GM19099 (cell line): ENCODE results near the gene MAP3K2.

ENCODE experiments used
- POLR2A ChIP-seq: IDR thresholded peaks from 3 replicates; pipeline ENCODE4 v1.6.1; 2011; ENCODE audit warnings: low read depth; ENCODE audit not compliant: insufficient read length; ENCODE audit errors: extremely low read depth

Gene MAP3K2

DNA sequence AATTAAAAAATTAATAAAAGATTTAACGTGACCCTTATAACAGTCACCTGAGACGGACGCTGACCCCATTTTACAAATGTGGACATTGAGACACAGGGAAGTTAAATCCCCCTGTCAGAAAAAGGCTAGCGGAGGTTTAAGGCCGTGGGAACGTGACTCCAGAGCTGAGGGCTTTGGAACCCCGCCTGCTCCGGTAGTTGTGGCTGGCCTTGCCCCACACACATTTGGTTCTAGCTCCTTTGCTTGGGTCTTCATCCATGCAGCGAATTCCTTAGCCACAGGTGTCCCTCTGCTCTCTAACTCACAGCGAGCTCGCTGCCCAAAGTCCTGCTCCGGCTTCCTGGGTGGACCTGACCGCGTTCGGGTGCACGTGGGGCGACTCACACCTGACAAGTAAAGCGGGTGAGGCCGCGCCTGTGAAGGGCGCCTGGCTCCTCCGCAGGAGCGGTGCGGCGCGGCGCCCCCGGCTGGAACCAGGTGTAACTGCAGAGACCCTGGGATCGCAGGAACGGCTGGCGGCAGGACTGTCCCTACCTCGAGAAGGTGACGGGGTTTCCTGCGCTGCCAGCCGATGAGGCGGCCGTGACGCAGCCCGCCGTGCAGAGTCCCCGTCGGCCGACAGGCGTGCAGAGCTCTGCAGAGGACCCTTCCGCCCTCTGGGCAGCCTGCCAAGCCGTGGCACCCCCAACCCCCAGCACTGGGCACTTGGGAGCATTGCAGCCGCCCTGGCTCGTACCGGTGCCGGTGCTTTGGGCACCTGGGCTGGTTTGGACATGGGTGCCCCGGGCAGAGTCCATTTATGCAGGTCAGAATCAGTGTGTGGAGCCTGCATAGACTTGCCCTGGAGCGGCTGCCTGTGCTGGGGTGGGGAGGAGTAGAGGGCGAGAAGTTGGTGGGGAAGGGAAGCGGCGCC is 28.1 kb upstream of the MAP3K2 start:
- no peak for TF ChIP-seq POLR2A

DNA sequence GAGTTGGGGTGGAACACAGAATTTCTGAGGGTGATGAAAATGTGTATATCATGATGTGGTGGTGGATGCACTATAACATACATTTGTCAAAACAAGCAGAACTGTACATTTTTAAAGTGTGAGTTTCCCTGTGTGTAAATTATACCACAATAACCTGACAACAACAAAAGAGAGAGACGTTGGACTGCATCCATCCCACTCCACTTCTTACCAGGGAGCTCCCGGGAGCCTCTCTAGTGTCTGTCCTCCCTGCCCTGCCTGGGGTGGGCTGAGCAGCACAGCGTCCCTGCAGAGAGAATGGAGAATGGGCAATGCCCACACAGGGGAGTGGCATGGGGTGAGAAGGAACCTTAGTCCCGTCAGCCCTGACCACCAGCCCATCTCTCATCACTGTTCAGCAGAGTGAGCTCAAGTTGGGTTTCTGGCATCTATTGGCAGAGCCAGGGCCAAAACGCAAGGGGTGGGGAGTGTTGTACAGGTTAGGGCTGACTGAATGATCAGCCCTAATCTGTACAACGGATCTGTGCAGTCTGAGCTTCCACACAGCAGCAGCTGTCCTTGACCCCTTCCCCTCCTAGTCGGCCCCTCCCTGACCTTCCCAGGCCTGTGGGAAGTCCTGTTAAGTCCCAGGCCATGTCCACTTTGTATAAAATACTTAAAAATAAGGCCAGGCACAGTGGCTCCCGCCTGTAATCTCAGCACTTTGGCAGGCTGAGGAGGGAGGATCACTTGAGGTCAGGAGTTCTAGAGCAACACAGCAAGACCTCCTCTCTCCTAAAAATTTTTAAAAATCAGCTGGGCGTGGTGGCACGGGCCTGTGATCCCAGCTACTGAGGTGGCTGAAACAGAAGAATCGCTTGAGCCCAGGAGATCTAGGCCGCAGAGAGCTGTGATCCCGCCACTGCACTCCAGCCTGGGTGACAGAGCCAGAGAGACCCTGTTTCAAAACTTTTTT is 27.1 kb upstream of the MAP3K2 start:
- TF ChIP-seq POLR2A, result no peak

DNA sequence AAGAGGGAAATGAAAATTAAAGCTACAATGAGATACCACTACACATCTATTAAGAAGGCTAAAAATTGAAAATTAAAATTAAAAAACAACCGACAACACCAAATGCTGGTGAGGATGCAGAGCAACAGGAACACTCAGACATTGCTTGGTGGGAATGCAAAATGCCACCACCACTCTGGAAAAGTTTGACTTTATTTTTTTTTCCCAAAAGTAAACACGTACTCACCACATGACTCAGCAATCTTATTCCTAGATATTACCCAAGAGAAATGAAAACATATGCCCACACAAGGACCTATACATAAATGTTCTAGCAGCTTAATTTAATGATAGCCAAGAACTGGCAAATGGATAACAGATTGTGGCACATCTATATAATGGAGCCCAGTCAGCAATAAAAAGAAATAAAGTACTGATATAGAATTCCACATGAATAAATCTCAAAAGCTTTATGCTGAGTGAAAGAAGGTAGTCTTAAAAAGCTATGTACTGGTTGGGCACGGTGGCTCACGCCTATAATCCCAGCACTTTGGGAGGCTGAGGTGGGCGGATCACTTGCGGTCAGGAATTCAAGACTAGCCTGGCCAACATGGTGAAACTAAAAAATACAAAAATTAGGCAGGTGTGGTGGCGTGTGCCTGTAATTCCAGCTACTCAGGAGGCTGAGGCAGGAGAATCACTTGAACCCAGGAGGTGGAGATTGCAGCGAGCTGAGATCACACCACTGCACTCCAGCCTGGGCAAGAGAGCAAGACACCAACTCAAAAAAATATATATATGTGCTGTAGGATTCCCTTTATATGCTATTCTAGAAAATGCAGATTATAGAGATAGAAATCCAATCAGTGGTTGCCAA is 26.2 kb upstream of the MAP3K2 start:
- no peak for TF ChIP-seq POLR2A

DNA sequence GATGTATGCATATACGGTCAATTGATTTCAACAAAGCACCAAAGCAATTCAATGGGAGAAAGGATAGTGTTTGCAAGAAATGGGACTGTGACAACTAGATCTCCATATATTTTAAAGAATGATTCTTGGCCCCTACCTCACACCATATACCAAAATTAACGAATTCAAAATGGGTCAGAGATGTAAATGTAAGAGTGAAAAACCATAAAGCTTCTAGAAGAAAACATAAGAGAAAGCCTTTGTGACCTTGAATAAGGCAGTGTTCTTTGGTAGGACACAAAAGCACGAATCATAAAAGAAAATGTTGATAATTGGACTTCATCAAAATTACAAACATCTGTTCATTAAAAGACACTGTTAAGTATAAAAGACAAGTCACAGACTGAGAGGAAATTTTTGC is 25.4 kb upstream of the MAP3K2 start:
- TF ChIP-seq POLR2A, result no peak

DNA sequence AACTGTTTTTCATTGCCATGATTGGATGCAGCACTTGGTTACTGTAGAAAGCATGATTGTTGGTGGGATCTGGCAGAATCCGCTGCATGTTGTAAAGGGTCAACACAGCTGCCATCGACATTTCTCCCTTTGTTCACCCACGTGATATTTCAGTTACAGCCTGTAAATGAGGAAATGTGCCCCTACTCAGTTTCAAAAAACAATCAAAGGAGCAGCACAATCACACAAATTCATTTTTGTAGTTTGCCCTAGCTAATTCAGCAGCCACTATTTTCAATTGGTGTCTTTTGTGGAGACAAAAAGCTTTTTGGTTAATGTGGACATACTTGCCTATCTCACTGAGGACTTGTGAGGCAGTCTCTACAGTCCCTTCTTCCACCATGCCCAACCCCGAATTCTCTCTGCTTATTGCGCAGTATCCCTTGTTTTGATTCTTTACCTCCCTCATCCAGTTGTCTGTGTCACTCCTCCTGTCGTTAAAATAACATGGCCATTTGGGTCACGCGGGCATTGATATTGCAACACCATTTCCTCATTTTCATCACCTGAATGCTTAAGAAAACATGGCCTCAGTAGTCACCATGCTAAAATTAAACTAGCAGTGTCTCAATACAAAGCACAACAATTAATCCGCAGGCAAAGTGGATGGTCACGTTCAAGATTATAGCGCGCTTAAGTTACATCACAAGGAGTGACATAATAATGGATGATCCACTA is 24.0 kb upstream of the MAP3K2 start:
- no peak for TF ChIP-seq POLR2A

DNA sequence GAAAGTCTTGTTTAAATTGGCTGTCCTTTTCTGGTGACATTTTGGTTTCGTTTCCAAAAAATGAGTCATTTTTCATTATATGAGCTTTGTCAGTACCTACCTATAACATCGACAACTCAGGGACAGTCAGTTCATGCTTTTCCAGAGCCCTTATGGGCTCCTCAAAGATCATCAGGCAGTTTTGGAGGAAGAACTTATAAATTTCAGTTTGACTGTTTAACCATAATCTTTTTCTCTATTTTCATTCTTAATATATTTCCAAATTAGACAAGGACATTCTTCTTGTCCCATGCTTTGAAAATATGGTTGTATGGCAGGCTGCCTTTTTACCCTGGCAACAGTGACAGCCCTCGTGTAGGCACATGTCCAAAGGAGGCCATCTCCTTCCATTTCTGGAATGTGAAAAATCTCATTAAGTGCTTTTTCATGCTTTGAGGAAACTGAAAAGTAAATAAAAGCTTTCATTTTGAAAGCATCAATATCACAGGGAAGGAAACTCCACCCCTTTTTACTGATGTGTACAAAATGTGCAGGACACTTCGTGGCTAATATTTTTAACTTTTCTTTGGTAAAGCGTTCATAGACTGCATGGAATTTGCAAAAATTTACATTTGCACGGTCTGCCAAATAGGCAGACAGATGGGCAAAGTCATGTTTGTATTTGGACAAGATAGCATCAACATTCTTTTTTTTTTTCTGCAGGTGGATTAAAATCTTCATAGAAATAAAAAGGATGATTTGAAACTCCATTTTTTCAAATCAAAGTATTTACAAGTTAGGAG is 23.3 kb upstream of the MAP3K2 start:
- TF ChIP-seq POLR2A, result no peak

DNA sequence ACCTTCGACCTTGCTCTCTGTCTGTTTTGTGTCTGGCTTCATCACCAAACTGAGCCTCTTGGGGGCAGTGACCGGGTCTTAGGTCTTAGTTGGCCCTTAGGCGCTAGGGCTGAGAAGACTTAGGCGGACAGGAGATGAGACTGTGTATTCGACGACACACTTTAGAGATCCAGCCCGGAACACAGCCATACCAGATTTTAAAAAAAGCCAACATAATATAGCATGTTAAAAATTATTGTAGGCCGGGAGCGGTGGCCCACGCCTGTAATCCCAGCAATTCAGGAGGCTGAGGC is 21.0 kb upstream of the MAP3K2 start:
- no peak for TF ChIP-seq POLR2A

DNA sequence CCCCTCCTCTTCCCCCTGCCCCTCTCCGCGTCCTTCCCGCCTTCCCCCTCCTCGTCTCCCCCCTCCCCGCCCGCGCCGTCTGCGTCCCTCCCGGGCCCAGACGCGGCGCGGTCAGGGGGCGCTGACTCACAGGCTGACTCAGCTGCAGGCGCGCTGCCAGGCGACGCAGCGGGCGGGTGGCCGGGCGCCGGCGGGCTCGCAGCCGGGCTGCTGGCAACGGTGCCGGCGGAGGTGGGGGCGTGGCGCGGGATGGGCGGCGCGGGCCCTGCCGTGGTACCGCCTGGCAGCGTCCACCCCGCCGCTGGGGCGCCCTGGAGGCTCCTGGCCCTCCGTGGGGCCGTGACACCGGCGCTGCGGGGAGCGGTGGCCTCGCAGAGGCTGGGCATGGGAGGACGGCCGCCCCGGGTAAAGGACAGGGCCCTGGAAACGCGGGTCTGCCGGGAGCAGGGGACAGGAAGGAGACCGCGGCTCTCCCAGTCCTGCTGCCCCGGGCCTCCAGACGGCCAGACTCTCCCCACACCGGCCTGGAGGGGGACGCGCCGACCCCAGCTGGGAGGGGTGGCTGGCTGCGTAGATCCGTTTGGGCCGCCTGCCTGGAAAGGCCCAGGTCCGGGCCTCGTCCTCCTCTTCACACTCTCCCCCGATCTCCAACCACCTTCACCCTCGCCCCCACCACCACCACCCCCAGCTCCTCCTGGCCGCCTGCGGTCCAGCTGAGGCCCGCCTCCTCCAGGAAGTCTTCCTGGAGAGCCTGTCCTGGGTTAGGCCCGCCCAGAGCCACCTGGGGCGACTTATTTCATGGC is 20.4 kb upstream of the MAP3K2 start:
- TF ChIP-seq POLR2A, result no peak

DNA sequence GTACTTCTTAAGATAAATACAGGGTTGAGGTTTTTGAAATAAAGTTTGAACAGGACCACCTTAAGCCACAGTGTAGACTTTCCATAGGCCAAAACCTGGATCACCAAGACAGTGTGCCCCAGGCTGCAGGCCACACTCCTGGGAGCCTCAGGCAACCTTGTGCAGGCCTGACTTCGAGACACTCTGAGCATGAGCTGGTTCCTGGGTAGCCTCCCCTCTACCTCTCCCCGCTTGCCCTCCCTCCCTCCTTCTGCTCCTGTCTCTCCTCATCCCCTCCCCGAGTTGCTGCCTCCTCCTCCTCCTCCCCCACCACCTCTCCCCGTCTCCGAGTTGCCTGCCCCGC is 19.9 kb upstream of the MAP3K2 start:
- TF ChIP-seq POLR2A, result no peak

DNA sequence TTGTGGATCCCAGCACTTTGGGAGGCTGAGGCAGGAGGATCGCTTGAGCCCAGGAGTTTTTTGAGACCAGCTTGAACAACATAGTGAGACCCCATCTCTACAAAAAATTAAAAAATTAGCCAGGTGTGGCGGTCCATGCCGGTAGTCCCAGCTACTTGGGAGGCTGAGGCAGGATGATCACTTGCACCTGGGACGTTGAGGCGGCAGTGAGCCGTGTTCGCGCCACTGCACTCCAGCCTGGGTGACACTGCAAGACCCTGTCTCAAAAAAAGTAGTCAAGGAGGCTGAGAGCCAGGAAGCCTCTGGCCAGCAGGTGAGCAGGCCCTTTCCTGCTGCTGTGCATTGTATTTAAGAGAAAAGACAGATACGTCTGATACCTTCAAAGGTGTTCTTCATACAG is 19.3 kb upstream of the MAP3K2 start:
- no peak for TF ChIP-seq POLR2A

DNA sequence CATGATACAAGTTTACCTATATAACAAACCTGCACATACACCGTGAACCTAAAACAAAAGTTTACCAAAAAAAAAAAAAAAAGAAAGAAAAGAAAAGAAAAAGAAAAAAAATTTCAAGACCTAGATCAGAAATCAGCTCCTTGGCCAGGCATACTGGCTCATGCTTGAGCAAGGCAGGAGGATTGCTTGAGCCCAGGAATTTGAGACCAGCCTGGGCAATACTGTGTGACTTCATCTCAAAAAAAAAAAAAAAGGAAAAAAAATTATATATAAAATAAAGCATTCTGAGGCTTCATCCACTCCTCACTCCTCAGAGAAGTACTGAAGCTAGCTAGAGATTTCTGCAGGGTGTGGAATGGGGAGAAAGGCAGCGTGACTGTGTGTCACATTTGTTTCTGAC is 18.7 kb upstream of the MAP3K2 start:
- TF ChIP-seq POLR2A, result no peak

DNA sequence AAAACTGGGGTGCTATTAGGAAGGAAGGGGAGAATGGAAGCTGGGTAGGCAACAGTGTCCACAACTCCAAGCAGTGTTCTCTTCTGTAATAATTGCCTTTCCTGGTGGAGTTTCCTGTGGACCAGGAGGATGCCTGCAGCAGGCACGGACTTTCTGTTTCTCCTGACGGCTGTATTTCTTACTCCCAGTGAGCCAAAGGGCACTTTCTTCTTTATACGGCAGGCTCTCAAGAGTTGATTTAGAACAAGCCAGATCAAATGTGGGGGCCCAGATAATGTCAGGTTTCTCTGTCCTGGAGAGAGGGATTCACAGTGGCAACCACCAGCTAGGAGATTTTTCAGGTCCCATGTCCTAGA is 17.5 kb upstream of the MAP3K2 start:
- no peak for TF ChIP-seq POLR2A
